ENCODE data around the gene DAPK2.
"Not testable (repeated sequence)": the region's sequence is repeated elsewhere in the genome, so short reads cannot be mapped to it uniquely, and the experiment has no call there.

The DAPK2 gene

GRCh38 chr15:64071931-64072765, 25.9 kb upstream of the DAPK2 start:
- no peaks in the 10 kb centered on the region for H3K9me3 ChIP-seq (replicated peaks; ENCODE audit: low read length)
- peak overlapping the region; percentile 3 for H3K4me3 ChIP-seq (ENCODE audit: low read length)
- H3K9ac ChIP-seq (ENCODE audit: low read depth, low read length): no peak overlapping the region
- peaks cover 54% of the 10 kb centered on the region for H3K4me1 ChIP-seq (ENCODE audit: control insufficient read depth, insufficient read depth, low read length)
- peaks cover 11% of the 10 kb centered on the region for H3K36me3 ChIP-seq (ENCODE audit: insufficient read depth, low read length)
- H3K4me2 ChIP-seq (ENCODE audit: low read length): peak overlapping the region; percentile 30
- no peaks in the 10 kb centered on the region for H3K27me3 ChIP-seq (ENCODE audit: control insufficient read depth, insufficient read depth, low read length)

GRCh38 chr15:64070965-64071851, 24.9 kb upstream of the DAPK2 start:
- peaks cover 54% of the 10 kb centered on the region for H3K4me1 ChIP-seq (ENCODE audit: control insufficient read depth, insufficient read depth, low read length)
- peak overlapping the region; percentile 3 for H3K4me3 ChIP-seq (ENCODE audit: low read length)
- no peaks in the 10 kb centered on the region for H3K9me3 ChIP-seq (replicated peaks; ENCODE audit: low read length)
- peaks cover 11% of the 10 kb centered on the region for H3K36me3 ChIP-seq (ENCODE audit: insufficient read depth, low read length)
- H3K9ac ChIP-seq (ENCODE audit: low read depth, low read length): no peak overlapping the region
- H3K4me2 ChIP-seq (ENCODE audit: low read length): peak overlapping the region; percentile 30
- H3K27me3 ChIP-seq (ENCODE audit: control insufficient read depth, insufficient read depth, low read length): no peaks in the 10 kb centered on the region

- Histone ChIP-seq H3K9me3 (replicated peaks; ENCODE audit: low read length) (no peaks in the 10 kb centered on the region), H3K4me3 (ENCODE audit: low read length) (no peak overlapping the region), H3K27me3 (ENCODE audit: control insufficient read depth, insufficient read depth, low read length) (no peaks in the 10 kb centered on the region), H3K4me2 (ENCODE audit: low read length) (no peak overlapping the region), H3K36me3 (ENCODE audit: insufficient read depth, low read length) (peaks cover 11% of the 10 kb centered on the region), H3K9ac (ENCODE audit: low read depth, low read length) (no peak overlapping the region), H3K4me1 (ENCODE audit: control insufficient read depth, insufficient read depth, low read length) (peaks cover 54% of the 10 kb centered on the region)
Observed at GRCh38 chr15:64070106-64070505, 23.8 kb upstream of the DAPK2 start.

- H3K36me3 ChIP-seq (ENCODE audit: insufficient read depth, low read length): peaks cover 8% of the 10 kb centered on the region
- peaks cover 46% of the 10 kb centered on the region for H3K4me1 ChIP-seq (ENCODE audit: control insufficient read depth, insufficient read depth, low read length)
- H3K9ac ChIP-seq (ENCODE audit: low read depth, low read length): no peak overlapping the region
- H3K9me3 ChIP-seq (replicated peaks; ENCODE audit: low read length): no peaks in the 10 kb centered on the region
- H3K4me3 ChIP-seq (ENCODE audit: low read length): no peak overlapping the region
- no peaks in the 10 kb centered on the region for H3K27me3 ChIP-seq (ENCODE audit: control insufficient read depth, insufficient read depth, low read length)
- no peak overlapping the region for H3K4me2 ChIP-seq (ENCODE audit: low read length)
Observed at GRCh38 chr15:64068133-64068532, 21.8 kb upstream of the DAPK2 start.

- Histone ChIP-seq H3K4me2 (ENCODE audit: low read length) (peak overlapping the region; percentile 11), H3K4me3 (ENCODE audit: low read length) (no peak overlapping the region), H3K9me3 (replicated peaks; ENCODE audit: low read length) (no peaks in the 10 kb centered on the region), H3K27me3 (ENCODE audit: control insufficient read depth, insufficient read depth, low read length) (no peaks in the 10 kb centered on the region), H3K4me1 (ENCODE audit: control insufficient read depth, insufficient read depth, low read length) (peaks cover 41% of the 10 kb centered on the region), H3K36me3 (ENCODE audit: insufficient read depth, low read length) (peaks cover 8% of the 10 kb centered on the region), H3K9ac (ENCODE audit: low read depth, low read length) (no peak overlapping the region)
Observed at GRCh38 chr15:64067564-64068030, 21.3 kb upstream of the DAPK2 start.

GRCh38 chr15:64066451-64066850, 20.2 kb upstream of the DAPK2 start:
- no peak overlapping the region for H3K4me2 ChIP-seq (ENCODE audit: low read length)
- H3K4me3 ChIP-seq (ENCODE audit: low read length): no peak overlapping the region
- no peaks in the 10 kb centered on the region for H3K36me3 ChIP-seq (ENCODE audit: insufficient read depth, low read length)
- no peaks in the 10 kb centered on the region for H3K27me3 ChIP-seq (ENCODE audit: control insufficient read depth, insufficient read depth, low read length)
- no peak overlapping the region for H3K9ac ChIP-seq (ENCODE audit: low read depth, low read length)
- no peaks in the 10 kb centered on the region for H3K9me3 ChIP-seq (replicated peaks; ENCODE audit: low read length)
- peaks cover 30% of the 10 kb centered on the region for H3K4me1 ChIP-seq (ENCODE audit: control insufficient read depth, insufficient read depth, low read length)

- Histone ChIP-seq H3K9me3 (replicated peaks; ENCODE audit: low read length) (no peaks in the 10 kb centered on the region), H3K4me3 (ENCODE audit: low read length) (no peak overlapping the region)
Observed at GRCh38 chr15:64060716-64061115, 14.4 kb upstream of the DAPK2 start.

GRCh38 chr15:64059104-64059503, 12.8 kb upstream of the DAPK2 start:
- not testable (repeated sequence) for H3K4me2 ChIP-seq (ENCODE audit: low read length); H3K4me3 ChIP-seq (ENCODE audit: low read length); H3K4me1 ChIP-seq (ENCODE audit: control insufficient read depth, insufficient read depth, low read length); H3K9ac ChIP-seq (ENCODE audit: low read depth, low read length); H3K27me3 ChIP-seq (ENCODE audit: control insufficient read depth, insufficient read depth, low read length); H3K9me3 ChIP-seq (replicated peaks; ENCODE audit: low read length); H3K36me3 ChIP-seq (ENCODE audit: insufficient read depth, low read length)

More at GRCh38 chr15:64060716-64061115, 14.4 kb upstream of the DAPK2 start:
- no peak overlapping the region for H3K4me2 ChIP-seq (ENCODE audit: low read length)
- H3K9ac ChIP-seq (ENCODE audit: low read depth, low read length): no peak overlapping the region
- H3K4me1 ChIP-seq (ENCODE audit: control insufficient read depth, insufficient read depth, low read length): peaks cover 5% of the 10 kb centered on the region
- H3K27me3 ChIP-seq (ENCODE audit: control insufficient read depth, insufficient read depth, low read length): no peaks in the 10 kb centered on the region
- H3K36me3 ChIP-seq (ENCODE audit: insufficient read depth, low read length): no peaks in the 10 kb centered on the region

GRCh38 chr15:64058279-64058678, 12.0 kb upstream of the DAPK2 start:
- Histone ChIP-seq H3K9ac (ENCODE audit: low read depth, low read length) (no peak overlapping the region), H3K36me3 (ENCODE audit: insufficient read depth, low read length) (no peaks in the 10 kb centered on the region), H3K4me2 (ENCODE audit: low read length) (no peak overlapping the region), H3K9me3 (replicated peaks; ENCODE audit: low read length) (no peaks in the 10 kb centered on the region), H3K27me3 (ENCODE audit: control insufficient read depth, insufficient read depth, low read length) (no peaks in the 10 kb centered on the region), H3K4me3 (ENCODE audit: low read length) (no peak overlapping the region), H3K4me1 (ENCODE audit: control insufficient read depth, insufficient read depth, low read length) (peaks cover 5% of the 10 kb centered on the region)

GRCh38 chr15:64053674-64054073, 7.4 kb upstream of the DAPK2 start:
- H3K4me3 ChIP-seq (ENCODE audit: low read length); H3K27me3 ChIP-seq (ENCODE audit: control insufficient read depth, insufficient read depth, low read length); H3K4me1 ChIP-seq (ENCODE audit: control insufficient read depth, insufficient read depth, low read length); H3K9me3 ChIP-seq (replicated peaks; ENCODE audit: low read length); H3K9ac ChIP-seq (ENCODE audit: low read depth, low read length); H3K4me2 ChIP-seq (ENCODE audit: low read length); H3K36me3 ChIP-seq (ENCODE audit: insufficient read depth, low read length): not testable (repeated sequence)

GRCh38 chr15:64052925-64053491, 6.7 kb upstream of the DAPK2 start:
- Histone ChIP-seq H3K36me3 (ENCODE audit: insufficient read depth, low read length) (no peaks in the 10 kb centered on the region), H3K9ac (ENCODE audit: low read depth, low read length) (no peak overlapping the region), H3K9me3 (replicated peaks; ENCODE audit: low read length) (no peaks in the 10 kb centered on the region), H3K4me1 (ENCODE audit: control insufficient read depth, insufficient read depth, low read length) (no peaks in the 10 kb centered on the region), H3K4me3 (ENCODE audit: low read length) (no peak overlapping the region), H3K27me3 (ENCODE audit: control insufficient read depth, insufficient read depth, low read length) (peaks cover 11% of the 10 kb centered on the region), H3K4me2 (ENCODE audit: low read length) (no peak overlapping the region)

Data from skeletal muscle satellite cell (primary cell).